Ovary (tissue), 3 donors: ENCODE measurements around the gene DHX8.

ENCODE experiments used
- POLR2A ChIP-seq: fragments of 450-650 bp; IDR thresholded peaks from one replicate; pipeline ENCODE4 v1.6.1; 2017; ENCODE audit warnings: antibody characterized with exemption, mild to moderate bottlenecking, moderate library complexity
- TF ChIP-seq, protein P1 (sequence below), 3 donors: fragments of 450-650 bp in 2 of 3; fragments of 200-600 bp in 1 of 3; IDR thresholded peaks; one replicate each; pipeline versions ENCODE4 v1.5.1 to v1.8.0; 2016 to 2022; ENCODE audit warnings: antibody characterized with exemption in 3 of 3, mild to moderate bottlenecking in 1 of 3
- donor health status: DM: no; HTN: no; CAD: no.

DNA sequence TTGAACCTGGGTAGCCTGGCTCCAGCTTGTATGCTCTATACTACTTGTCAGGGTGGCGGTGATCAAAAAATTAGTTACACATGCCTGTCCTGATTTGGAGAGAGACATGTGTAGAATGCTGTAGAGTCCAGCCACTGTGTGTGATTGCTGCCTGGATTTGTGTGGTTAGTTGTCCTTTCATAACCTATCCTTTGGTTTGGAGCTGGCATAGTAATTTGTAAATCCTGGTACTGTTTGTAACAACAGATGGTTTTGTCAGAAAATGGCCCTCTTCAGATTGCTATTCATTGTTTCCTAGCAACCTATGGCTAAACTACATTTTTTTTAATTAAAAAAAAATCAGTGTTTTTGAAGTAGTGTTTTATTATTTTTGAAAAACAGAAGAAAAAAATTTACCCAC is 31.9 kb downstream of the DHX8 start:
- TF ChIP-seq POLR2A = no peak
- TF ChIP-seq, protein P1, sequence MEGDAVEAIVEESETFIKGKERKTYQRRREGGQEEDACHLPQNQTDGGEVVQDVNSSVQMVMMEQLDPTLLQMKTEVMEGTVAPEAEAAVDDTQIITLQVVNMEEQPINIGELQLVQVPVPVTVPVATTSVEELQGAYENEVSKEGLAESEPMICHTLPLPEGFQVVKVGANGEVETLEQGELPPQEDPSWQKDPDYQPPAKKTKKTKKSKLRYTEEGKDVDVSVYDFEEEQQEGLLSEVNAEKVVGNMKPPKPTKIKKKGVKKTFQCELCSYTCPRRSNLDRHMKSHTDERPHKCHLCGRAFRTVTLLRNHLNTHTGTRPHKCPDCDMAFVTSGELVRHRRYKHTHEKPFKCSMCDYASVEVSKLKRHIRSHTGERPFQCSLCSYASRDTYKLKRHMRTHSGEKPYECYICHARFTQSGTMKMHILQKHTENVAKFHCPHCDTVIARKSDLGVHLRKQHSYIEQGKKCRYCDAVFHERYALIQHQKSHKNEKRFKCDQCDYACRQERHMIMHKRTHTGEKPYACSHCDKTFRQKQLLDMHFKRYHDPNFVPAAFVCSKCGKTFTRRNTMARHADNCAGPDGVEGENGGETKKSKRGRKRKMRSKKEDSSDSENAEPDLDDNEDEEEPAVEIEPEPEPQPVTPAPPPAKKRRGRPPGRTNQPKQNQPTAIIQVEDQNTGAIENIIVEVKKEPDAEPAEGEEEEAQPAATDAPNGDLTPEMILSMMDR (IDR thresholded peaks at IDR 0.05) = no peak
